Karpas-422 (cell line): ENCODE data around the gene POLDIP3. TPM values are rescaled to one million over a fixed set of nuclear protein-coding genes. Genes with fewer than 3 reads are reported as not detected.
"Not testable (repeated sequence)": the region's sequence is repeated elsewhere in the genome, so short reads cannot be mapped to it uniquely, and the experiment has no call there.

Source experiments
- DNase-seq: peaks from one replicate; pipeline ENCODE4 v3.0.0-alpha.2; 2015
- H2AFZ ChIP-seq: fragments of 200-600 bp; sonication (generic); 2 replicates; pipeline ENCODE4 v1.6.1; 2014; ENCODE audit warnings: antibody characterized with exemption, low read length, mixed read lengths
- H3K27ac ChIP-seq: fragments of 200-600 bp; sonication (generic); 2 replicates; pipeline ENCODE4 v1.5.1; 2014; ENCODE audit warnings: mild to moderate bottlenecking, low read length, moderate library complexity
- H3K27me3 ChIP-seq: fragments of 200-600 bp; sonication (generic); 2 replicates; pipeline ENCODE4 v1.6.1; 2014; ENCODE audit warnings: low read length, mixed read lengths
- H3K36me3 ChIP-seq: fragments of 200-600 bp; sonication (generic); 2 replicates; pipeline ENCODE4 v1.6.1; 2014; ENCODE audit warnings: low read length, mixed read lengths; ENCODE audit not compliant: insufficient read depth
- H3K4me1 ChIP-seq: fragments of 200-600 bp; sonication (generic); 2 replicates; pipeline ENCODE4 v1.6.1; 2014; ENCODE audit warnings: mild to moderate bottlenecking, low read length, mixed read lengths
- H3K4me2 ChIP-seq: fragments of 200-600 bp; sonication (generic); 2 replicates; pipeline ENCODE4 v1.6.1; 2014; ENCODE audit warnings: low read length, low read depth, mild to moderate bottlenecking; ENCODE audit not compliant: poor library complexity, severe bottlenecking
- H3K4me3 ChIP-seq: fragments of 200-600 bp; sonication (generic); 2 replicates; pipeline ENCODE4 v1.5.1; 2014; ENCODE audit warnings: mild to moderate bottlenecking, antibody characterized with exemption, low read length, mixed read lengths
- H3K79me2 ChIP-seq: fragments of 200-600 bp; sonication (generic); 2 replicates; pipeline ENCODE4 v1.6.1; 2014; ENCODE audit warnings: mild to moderate bottlenecking, low read length, mixed read lengths
- H3K9ac ChIP-seq: fragments of 200-600 bp; sonication (generic); 2 replicates; pipeline ENCODE4 v1.6.0; 2014; ENCODE audit warnings: low read length
- H3K9me2 ChIP-seq: fragments of 200-600 bp; sonication (generic), shearing (Covaris generic); replicated peaks from 2 replicates; pipeline ENCODE4 v1.6.0; 2014; ENCODE audit warnings: mild to moderate bottlenecking, low read length, moderate library complexity; ENCODE audit not compliant: insufficient read depth
- H3K9me3 ChIP-seq: fragments of 300-700, 200-600 bp; sonication (generic); 2 replicates; pipeline ENCODE4 v1.6.1; 2014; ENCODE audit warnings: low read length, mixed read lengths
- H4K20me1 ChIP-seq: fragments of 200-600 bp; sonication (generic); 2 replicates; pipeline ENCODE4 v1.6.1; 2014; ENCODE audit warnings: mild to moderate bottlenecking, antibody characterized with exemption, low read length, low read depth; ENCODE audit not compliant: insufficient read depth
- total RNA-seq: library from RNA; depleted of rRNA; stranded (reverse); fragments of >200 nt; shearing (Covaris generic); gene quantifications from 2 replicates; pipeline ENCODE4 v1.2.3, GENCODE V29; 2014; ENCODE audit warnings: low replicate concordance

Gene POLDIP3
- total RNA-seq, 1 experiment from 2014 or later: 28.7 TPM

DNA sequence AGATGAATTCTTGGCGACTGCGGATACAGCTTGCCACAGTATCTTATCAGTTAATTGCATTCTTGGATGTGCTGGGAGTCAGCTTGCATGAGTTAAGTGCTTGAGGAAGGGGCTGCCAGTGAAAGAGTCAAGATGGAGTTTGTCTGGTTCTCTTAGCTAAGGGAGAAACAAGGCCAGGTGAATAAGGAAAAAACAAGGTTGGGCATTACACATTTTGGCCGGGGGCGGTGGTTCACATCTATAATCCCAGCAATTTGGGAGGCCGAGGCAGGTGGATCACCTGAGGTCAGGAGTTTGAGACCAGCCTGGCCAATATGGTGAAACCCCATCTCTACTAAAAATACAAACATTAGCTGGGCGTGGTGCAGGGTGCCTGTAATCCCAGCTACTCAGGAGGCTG, 66.6 kb downstream of the POLDIP3 start:
- not testable (repeated sequence) for H3K9me3 ChIP-seq, H3K9me2 ChIP-seq, H3K79me2 ChIP-seq, H3K27ac ChIP-seq, H3K4me3 ChIP-seq, H3K27me3 ChIP-seq, H3K4me2 ChIP-seq, H4K20me1 ChIP-seq, H3K36me3 ChIP-seq, H2AFZ ChIP-seq, H3K9ac ChIP-seq
- DNase-seq: peak; percentile 27
- peaks cover 14% of the 10 kb centered on the region for H3K4me1 ChIP-seq

DNA sequence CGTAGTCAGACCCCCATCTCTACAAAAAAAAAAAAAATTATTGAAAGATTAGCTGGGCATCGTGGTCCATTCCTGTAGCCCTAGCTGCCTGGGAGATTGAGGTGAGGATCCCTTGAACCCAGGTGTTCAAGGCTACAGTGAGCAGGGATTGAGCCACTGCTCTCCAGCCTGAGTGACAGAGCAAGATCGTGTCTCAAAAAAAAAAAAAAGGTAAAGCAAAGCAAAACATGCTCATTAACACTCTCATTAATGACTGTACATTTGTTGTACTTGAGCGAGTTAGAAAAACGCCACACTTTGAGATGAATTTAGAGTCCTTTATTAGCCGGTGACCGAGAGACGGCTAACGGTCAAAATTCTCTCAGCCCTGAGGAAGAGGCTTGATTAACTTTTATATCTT, 67.1 kb downstream of the POLDIP3 start:
- peaks cover 14% of the 10 kb centered on the region for H3K4me1 ChIP-seq
- no peaks in the 10 kb centered on the region for H3K27me3 ChIP-seq
- H3K9me2 ChIP-seq: no peaks in the 10 kb centered on the region
- no peak overlapping the region for H2AFZ ChIP-seq
- no peaks in the 10 kb centered on the region for H3K79me2 ChIP-seq
- H3K4me2 ChIP-seq: no peak overlapping the region
- H3K9me3 ChIP-seq: no peaks in the 10 kb centered on the region
- no peak for DNase-seq
- no peak overlapping the region for H3K27ac ChIP-seq
- H3K4me3 ChIP-seq: no peak overlapping the region
- no peaks in the 10 kb centered on the region for H4K20me1 ChIP-seq
- H3K36me3 ChIP-seq: no peaks in the 10 kb centered on the region
- no peak overlapping the region for H3K9ac ChIP-seq

DNA sequence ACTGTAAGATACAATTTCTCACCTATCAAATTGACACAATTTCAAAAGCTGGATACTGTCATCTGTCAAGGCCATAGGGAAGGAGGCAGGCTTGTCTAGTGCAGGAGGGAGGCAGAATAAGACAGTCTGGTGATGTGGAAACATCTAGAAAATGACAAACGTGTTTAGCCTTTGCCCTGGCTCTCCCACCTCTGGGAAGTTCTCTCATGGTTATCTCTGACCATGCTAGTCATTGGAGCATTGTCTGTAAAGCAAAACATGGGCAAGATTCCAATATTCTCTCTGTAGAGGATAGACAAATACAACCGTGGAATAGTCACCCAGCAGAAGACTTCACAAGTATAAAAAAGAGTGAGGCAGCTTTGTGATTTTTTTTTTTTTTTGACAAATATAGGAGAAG, 70.0 kb downstream of the POLDIP3 start:
- DNase-seq: no peak
- Histone ChIP-seq H3K9me3 (no peaks in the 10 kb centered on the region), H3K4me1 (no peaks in the 10 kb centered on the region; the same call in 1 of the 2 replicates), H3K27me3 (no peaks in the 10 kb centered on the region), H3K9ac (no peak overlapping the region), H2AFZ (no peak overlapping the region), H3K27ac (no peak overlapping the region), H3K36me3 (no peaks in the 10 kb centered on the region), H3K9me2 (no peaks in the 10 kb centered on the region), H4K20me1 (no peaks in the 10 kb centered on the region), H3K4me3 (no peak overlapping the region), H3K79me2 (no peaks in the 10 kb centered on the region), H3K4me2 (no peak overlapping the region)

DNA sequence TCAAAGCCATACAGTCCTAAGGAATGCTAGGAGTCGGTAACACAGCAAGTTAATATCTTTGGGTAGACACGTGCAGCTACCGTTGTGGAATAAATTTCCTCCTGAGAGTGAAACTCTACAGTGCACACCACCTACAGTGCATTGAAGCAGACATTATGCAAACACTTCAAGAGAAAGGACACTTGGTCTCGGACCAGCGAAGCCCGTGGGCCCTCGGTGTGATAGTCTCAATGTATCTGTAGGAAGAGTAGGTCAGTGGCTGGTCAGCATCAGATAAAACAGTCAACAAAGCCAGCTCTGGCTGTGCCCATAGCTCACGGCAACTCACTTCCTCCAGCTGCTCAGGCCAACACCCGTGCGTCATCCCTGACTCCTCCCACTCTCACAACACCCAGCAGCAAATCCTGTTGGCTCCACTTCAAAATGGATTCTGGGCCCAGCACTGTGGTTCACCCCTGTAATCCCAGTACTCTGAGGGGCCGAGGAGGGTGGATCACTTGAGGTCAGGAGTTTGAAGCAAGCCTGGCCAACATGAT, 75.4 kb downstream of the POLDIP3 start:
- not testable (repeated sequence) for H3K9me2 ChIP-seq, H3K79me2 ChIP-seq, H3K9me3 ChIP-seq, H3K36me3 ChIP-seq, H4K20me1 ChIP-seq, H3K27me3 ChIP-seq, H3K4me3 ChIP-seq, H2AFZ ChIP-seq
- DNase-seq: peak; percentile 47
- H3K4me1 ChIP-seq: peaks cover 48% of the 10 kb centered on the region
- H3K27ac ChIP-seq: peak overlapping the region; percentile 89
- H3K9ac ChIP-seq: peak overlapping the region; percentile 47; the same call in 1 of the 2 replicates
- peak overlapping the region; percentile 45 for H3K4me2 ChIP-seq

DNA sequence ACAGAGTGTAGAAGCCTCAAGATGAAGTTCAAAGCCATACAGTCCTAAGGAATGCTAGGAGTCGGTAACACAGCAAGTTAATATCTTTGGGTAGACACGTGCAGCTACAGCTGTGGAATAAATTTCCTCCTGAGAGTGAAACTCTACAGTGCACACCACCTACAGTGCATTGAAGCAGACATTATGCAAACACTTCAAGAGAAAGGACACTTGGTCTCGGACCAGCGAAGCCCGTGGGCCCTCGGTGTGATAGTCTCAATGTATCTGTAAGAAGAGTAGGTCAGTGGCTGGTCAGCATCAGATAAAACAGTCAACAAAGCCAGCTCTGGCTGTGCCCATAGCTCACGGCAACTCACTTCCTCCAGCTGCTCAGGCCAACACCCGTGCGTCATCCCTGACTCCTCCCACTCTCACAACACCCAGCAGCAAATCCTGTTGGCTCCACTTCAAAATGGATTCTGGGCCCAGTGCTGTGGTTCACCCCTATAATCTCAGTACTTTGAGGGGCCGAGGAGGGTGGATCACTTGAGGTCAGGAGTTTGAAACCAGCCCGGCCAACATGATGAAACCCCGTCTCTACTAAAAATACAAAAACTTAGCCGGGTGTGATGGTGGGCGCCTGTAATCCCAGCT, 77.4 kb downstream of the POLDIP3 start:
- peaks cover 61% of the 10 kb centered on the region for H3K4me1 ChIP-seq

GRCh38 chr22:42536634-42537033, 78.0 kb downstream of the POLDIP3 start:
- H3K27me3 ChIP-seq, H3K9me2 ChIP-seq, H3K79me2 ChIP-seq, H3K4me3 ChIP-seq, H3K9me3 ChIP-seq, H2AFZ ChIP-seq, H3K36me3 ChIP-seq, H4K20me1 ChIP-seq: not testable (repeated sequence)
- Histone ChIP-seq H3K9ac (peak overlapping the region; percentile 37; the same call in 1 of the 2 replicates), H3K4me1 (peaks cover 61% of the 10 kb centered on the region), H3K27ac (peak overlapping the region; percentile 89), H3K4me2 (peak overlapping the region; percentile 58)
- DNase-seq: peak; percentile 15

More for the DNA sequence above, 77.4 kb downstream of the POLDIP3 start:
- H3K27me3 ChIP-seq, H4K20me1 ChIP-seq, H3K79me2 ChIP-seq, H3K36me3 ChIP-seq, H3K9me2 ChIP-seq, H3K9me3 ChIP-seq, H2AFZ ChIP-seq: not testable (repeated sequence)
- Histone ChIP-seq H3K4me2 (peak overlapping the region; percentile 58), H3K9ac (peak overlapping the region; percentile 49; the same call in 1 of the 2 replicates), H3K27ac (peak overlapping the region; percentile 89), H3K4me3 (peak overlapping the region; percentile 35; the same call in 1 of the 2 replicates)
- DNase-seq: peak; percentile 61

DNA sequence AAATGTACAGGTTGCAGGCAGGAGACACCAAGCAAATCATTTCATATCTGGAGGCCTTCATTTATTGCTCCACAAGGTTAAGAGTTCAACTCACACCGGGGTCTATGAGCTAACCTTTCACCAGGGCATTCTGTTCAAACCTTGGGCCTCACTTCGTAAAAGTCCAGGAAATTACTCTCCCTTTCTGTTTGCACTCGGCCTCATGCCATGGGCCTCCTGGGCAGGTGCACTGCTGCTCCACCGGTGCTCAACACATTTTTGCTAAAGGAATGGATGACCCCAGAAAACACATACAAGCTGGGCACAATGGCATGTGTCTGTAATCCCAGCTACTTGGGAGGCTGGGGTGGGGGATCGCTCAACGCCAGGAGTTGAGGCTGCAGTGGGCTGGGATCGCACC, 78.5 kb downstream of the POLDIP3 start:
- peak; percentile 31 for DNase-seq
- no peaks in the 10 kb centered on the region for H3K27me3 ChIP-seq
- no peaks in the 10 kb centered on the region for H3K79me2 ChIP-seq
- H3K4me3 ChIP-seq: no peak overlapping the region
- no peaks in the 10 kb centered on the region for H3K36me3 ChIP-seq
- H3K9ac ChIP-seq: no peak overlapping the region
- H3K9me3 ChIP-seq: no peaks in the 10 kb centered on the region
- H3K4me2 ChIP-seq: no peak overlapping the region
- no peaks in the 10 kb centered on the region for H3K9me2 ChIP-seq
- H3K27ac ChIP-seq: peak overlapping the region; percentile 89
- no peak overlapping the region for H2AFZ ChIP-seq
- no peaks in the 10 kb centered on the region for H4K20me1 ChIP-seq
- peaks cover 61% of the 10 kb centered on the region for H3K4me1 ChIP-seq

- Histone ChIP-seq H3K27ac (peak overlapping the region; percentile 89), H3K4me1 (peaks cover 61% of the 10 kb centered on the region)
- H3K27me3 ChIP-seq, H4K20me1 ChIP-seq, H3K4me3 ChIP-seq, H3K79me2 ChIP-seq, H2AFZ ChIP-seq, H3K9me2 ChIP-seq, DNase-seq, H3K4me2 ChIP-seq, H3K36me3 ChIP-seq, H3K9ac ChIP-seq, H3K9me3 ChIP-seq: not testable (repeated sequence)
Measured at GRCh38 chr22:42535082-42535731, 79.5 kb downstream of the POLDIP3 start.
